H9 (cell line): Measurements from ENCODE around the gene WDR7. TPM values are rescaled to one million over a fixed set of nuclear protein-coding genes. Genes with fewer than 3 reads are reported as not detected.

Source experiments
- DNase-seq: peaks from one replicate; pipeline ENCODE4 v3.0.0-alpha.2; 2017
- H2AFZ ChIP-seq: one replicate; pipeline ENCODE4 v1.6.1; 2013; ENCODE audit warnings: mild to moderate bottlenecking, low read length, control low read depth, moderate library complexity
- H2AK5ac ChIP-seq: 2 replicates; pipeline ENCODE4 v1.6.1; 2013; ENCODE audit warnings: low read length, control low read depth, mixed read lengths; ENCODE audit not compliant: insufficient read length
- H2BK120ac ChIP-seq: one replicate; pipeline ENCODE4 v1.6.1; 2013; ENCODE audit warnings: low read depth, mild to moderate bottlenecking, low read length, control low read depth, inconsistent platforms; ENCODE audit not compliant: poor library complexity, severe bottlenecking
- H2BK12ac ChIP-seq: 2 replicates; pipeline ENCODE4 v1.6.1; 2013; ENCODE audit warnings: low read length, control low read depth, mixed read lengths, low read depth; ENCODE audit not compliant: insufficient read length
- H2BK15ac ChIP-seq: 2 replicates; pipeline ENCODE4 v1.6.1; 2013; ENCODE audit warnings: low read depth, low read length, control low read depth
- H2BK20ac ChIP-seq: one replicate; pipeline ENCODE4 v1.6.1; 2013; ENCODE audit warnings: low read depth, mild to moderate bottlenecking, low read length, control low read depth, inconsistent platforms; ENCODE audit not compliant: poor library complexity, severe bottlenecking
- H2BK5ac ChIP-seq: 2 replicates; pipeline ENCODE4 v1.6.1; 2013; ENCODE audit warnings: low read length, control low read depth, mixed read lengths; ENCODE audit not compliant: insufficient read length
- H3K14ac ChIP-seq: 2 replicates; pipeline ENCODE4 v1.6.1; 2013; ENCODE audit warnings: low read length, control low read depth; ENCODE audit not compliant: insufficient read depth
- H3K18ac ChIP-seq: 2 replicates; pipeline ENCODE4 v1.6.1; 2013; ENCODE audit warnings: low read depth, mild to moderate bottlenecking, mixed read lengths, low read length, control low read depth; ENCODE audit not compliant: insufficient read length
- H3K23ac ChIP-seq: 2 replicates; pipeline ENCODE4 v1.6.1; 2013; ENCODE audit warnings: low read length, control low read depth, mixed read lengths, low read depth; ENCODE audit not compliant: insufficient read length
- H3K23me2 ChIP-seq: 2 replicates; pipeline ENCODE4 v1.6.1; 2013; ENCODE audit warnings: low read depth, mild to moderate bottlenecking, mixed read lengths, low read length, control low read depth; ENCODE audit not compliant: insufficient read length, poor library complexity, severe bottlenecking
- H3K27ac ChIP-seq: 2 replicates; pipeline ENCODE4 v1.5.1; 2013; ENCODE audit warnings: low read length, control low read depth, mixed read lengths, low read depth; ENCODE audit not compliant: insufficient read length
- H3K27me3 ChIP-seq: 2 replicates; pipeline ENCODE4 v1.6.1; 2013; ENCODE audit warnings: low read length, control low read depth, inconsistent platforms; ENCODE audit not compliant: insufficient read depth
- H3K4ac ChIP-seq: 2 replicates; pipeline ENCODE4 v1.6.1; 2013; ENCODE audit warnings: low read depth, mild to moderate bottlenecking, control low read depth, inconsistent platforms, low read length, moderate library complexity
- H3K4me1 ChIP-seq: 2 replicates; pipeline ENCODE4 v1.6.1; 2013; ENCODE audit warnings: low read length, control low read depth, inconsistent platforms; ENCODE audit not compliant: insufficient read depth
- H3K4me2 ChIP-seq: 2 replicates; pipeline ENCODE4 v1.6.1; 2013; ENCODE audit warnings: low read length, control low read depth, mixed read lengths; ENCODE audit not compliant: insufficient read length, insufficient read depth
- H3K56ac ChIP-seq: 2 replicates; pipeline ENCODE4 v1.6.1; 2013; ENCODE audit warnings: low read depth, mild to moderate bottlenecking, mixed read lengths, low read length, control low read depth; ENCODE audit not compliant: insufficient read length
- H3K79me1 ChIP-seq: 2 replicates; pipeline ENCODE4 v1.6.1; 2013; ENCODE audit warnings: low read depth, mild to moderate bottlenecking, moderate library complexity, low read length, control low read depth, inconsistent platforms; ENCODE audit not compliant: insufficient read depth, poor library complexity, severe bottlenecking
- H3K79me2 ChIP-seq: 2 replicates; pipeline ENCODE4 v1.6.1; 2013; ENCODE audit warnings: low read length, control low read depth, inconsistent platforms; ENCODE audit not compliant: insufficient read depth
- H3K9ac ChIP-seq: 2 replicates; pipeline ENCODE4 v1.6.1; 2013; ENCODE audit warnings: low read length, control low read depth, mixed read lengths; ENCODE audit not compliant: insufficient read length; ENCODE audit errors: extremely low read depth
- H3K9me3 ChIP-seq: one replicate; pipeline ENCODE4 v1.6.1; 2013; ENCODE audit warnings: low read depth, low read length, inconsistent platforms; ENCODE audit not compliant: control insufficient read depth
- H3T11ph ChIP-seq: one replicate; pipeline ENCODE4 v1.6.1; 2013; ENCODE audit warnings: mild to moderate bottlenecking, low read length, control low read depth, inconsistent platforms
- H4K20me1 ChIP-seq: one replicate; pipeline ENCODE4 v1.6.1; 2013; ENCODE audit not compliant: control insufficient read depth, insufficient read length, insufficient read depth
- H4K5ac ChIP-seq: 2 replicates; pipeline ENCODE4 v1.6.1; 2013; ENCODE audit warnings: low read depth, mild to moderate bottlenecking, mixed read lengths, low read length, control low read depth; ENCODE audit not compliant: insufficient read length
- H4K8ac ChIP-seq: replicated peaks from 2 replicates; pipeline ENCODE4 v1.6.1; 2013; ENCODE audit warnings: low read length, control low read depth, mixed read lengths, low read depth; ENCODE audit not compliant: insufficient read length
- H4K91ac ChIP-seq: 2 replicates; pipeline ENCODE4 v1.6.1; 2013; ENCODE audit warnings: low read depth, mild to moderate bottlenecking, moderate library complexity, mixed read lengths, low read length, control low read depth; ENCODE audit not compliant: insufficient read length
- H3K27ac Mint-ChIP-seq, 3 experiments: 2 replicates in 2 of 3; 3 replicates in 1 of 3; pipeline ENCODE4 v1.8.0; 2020 to 2021; ENCODE audit warnings: mixed read lengths in 3 of 3, mild to moderate bottlenecking in 1 of 3, moderate library complexity in 1 of 3
- H3K27me3 Mint-ChIP-seq: 2 replicates; pipeline ENCODE4 v1.8.0; 2021; ENCODE audit warnings: low read depth, mild to moderate bottlenecking, moderate library complexity, mixed read lengths
- H3K36me3 Mint-ChIP-seq, 3 experiments: 2 replicates in 2 of 3; 3 replicates in 1 of 3; pipeline ENCODE4 v1.8.0; 2020 to 2021; ENCODE audit warnings: low read depth in 3 of 3, mixed read lengths in 3 of 3; ENCODE audit not compliant: insufficient read depth in 1 of 3
- H3K4me1 Mint-ChIP-seq, 2 experiments: 2 replicates each; pipeline ENCODE4 v1.8.0; 2020; ENCODE audit warnings: mixed read lengths in 2 of 2
- H3K4me3 Mint-ChIP-seq, 2 experiments: 2 replicates in 1 of 2; 3 replicates in 1 of 2; pipeline ENCODE4 v1.8.0; 2020 to 2021; ENCODE audit warnings: mild to moderate bottlenecking in 2 of 2, mixed read lengths in 2 of 2, moderate library complexity in 1 of 2
- H3K9me3 Mint-ChIP-seq, 2 experiments: 2 replicates in 1 of 2; 3 replicates in 1 of 2; pipeline ENCODE4 v1.8.0; 2020; ENCODE audit warnings: mild to moderate bottlenecking in 2 of 2, mixed read lengths in 2 of 2, moderate library complexity in 1 of 2
- CTCF ChIP-seq: fragments of 200-600 bp; sonication (generic); conservative IDR thresholded peaks from 3 replicates; pipeline ENCODE4 v1.8.0; 2021; ENCODE audit warnings: antibody characterized with exemption, mild to moderate bottlenecking
- WGBS: extraction: QIAGEN DNeasy Blood & Tissue Kit; methylation state at CpG from one replicate; pipeline ENCODE4 v1.1.7; 2013; ENCODE audit warnings: missing lambda C conversion rate, low lambda C conversion rate, mixed read lengths; ENCODE audit not compliant: insufficient read length; ENCODE audit errors: extremely low coverage; 5-methylcytosine and 5-hydroxymethylcytosine counted together
- total RNA-seq: library from RNA; stranded (reverse); gene quantifications from 2 replicates; pipeline ENCODE4 v1.2.1, GENCODE V29; 2021

WDR7 gene
- total RNA-seq, 1 experiment from 2014 or later = 14.8 TPM

GRCh38 chr18:57023275-57023882 is 372.2 kb downstream of the WDR7 start:
- no CpG with 5 or more reads among the region's 3 CpGs for WGBS
- no peak overlapping the region for H3K27ac ChIP-seq
- H3K56ac ChIP-seq = no peak overlapping the region
- Mint-ChIP-seq H3K4me1 (no peaks in the 10 kb centered on the region), H3K36me3 (no peaks in the 10 kb centered on the region), H3K9me3 (no peaks in the 10 kb centered on the region), H3K27ac (no peak overlapping the region; a peak in 1 of 7 replicates), H3K27me3 (no peaks in the 10 kb centered on the region), H3K4me3 (no peak overlapping the region)
- no peak overlapping the region for H3K18ac ChIP-seq
- no peak overlapping the region for H2BK20ac ChIP-seq
- no peak overlapping the region for H4K5ac ChIP-seq
- no peaks in the 10 kb centered on the region for H3K27me3 ChIP-seq
- H3K79me2 ChIP-seq = no peaks in the 10 kb centered on the region
- no peak overlapping the region for H2BK12ac ChIP-seq
- no peak overlapping the region for H2AK5ac ChIP-seq
- H2AFZ ChIP-seq = no peak overlapping the region
- H4K8ac ChIP-seq = no peak overlapping the region
- no peak overlapping the region for H3T11ph ChIP-seq
- H3K23ac ChIP-seq = no peak overlapping the region
- H4K20me1 ChIP-seq = no peaks in the 10 kb centered on the region
- H3K4ac ChIP-seq = no peak overlapping the region
- no peak overlapping the region for H2BK120ac ChIP-seq
- H3K4me2 ChIP-seq = no peak overlapping the region
- no peak overlapping the region for H3K14ac ChIP-seq
- no peak for DNase-seq
- H2BK5ac ChIP-seq = no peak overlapping the region
- no peak overlapping the region for H4K91ac ChIP-seq
- no peaks in the 10 kb centered on the region for H3K79me1 ChIP-seq
- TF ChIP-seq CTCF = no peak
- H3K9ac ChIP-seq = no peak overlapping the region
- no peaks in the 10 kb centered on the region; the same call in 1 of the 2 replicates for H3K4me1 ChIP-seq
- no peaks in the 10 kb centered on the region for H3K23me2 ChIP-seq
- no peak overlapping the region for H2BK15ac ChIP-seq
- no peaks in the 10 kb centered on the region for H3K9me3 ChIP-seq
